Muscle layer of colon (tissue), 2 donors: ENCODE results near the gene ZNF83.

ENCODE experiments used
- H3K27ac ChIP-seq: one replicate; pipeline ENCODE4 v1.7.0; 2013; ENCODE audit warnings: low read depth, mild to moderate bottlenecking, low read length, moderate library complexity
- H3K27me3 ChIP-seq, 2 donors: one replicate each; pipeline ENCODE4 v1.7.0; 2013; ENCODE audit warnings: low read length in 2 of 2, mild to moderate bottlenecking in 2 of 2; ENCODE audit not compliant: insufficient read depth in 2 of 2, control insufficient read depth in 1 of 2
- H3K36me3 ChIP-seq: one replicate; pipeline ENCODE4 v1.7.0; 2013; ENCODE audit warnings: mild to moderate bottlenecking, low read length; ENCODE audit not compliant: insufficient read depth
- H3K4me1 ChIP-seq: one replicate; pipeline ENCODE4 v1.7.0; 2013; ENCODE audit warnings: mild to moderate bottlenecking, low read length; ENCODE audit not compliant: insufficient read depth
- H3K4me3 ChIP-seq, 2 donors: one replicate each; pipeline ENCODE4 v1.7.0; 2013; ENCODE audit warnings: low read length in 2 of 2, low read depth in 1 of 2, mild to moderate bottlenecking in 1 of 2, moderate library complexity in 1 of 2
- H3K9ac ChIP-seq: one replicate; pipeline ENCODE4 v1.7.0; 2013; ENCODE audit warnings: low read length
- H3K9me3 ChIP-seq: one replicate; pipeline ENCODE4 v1.7.0; 2013; ENCODE audit warnings: mild to moderate bottlenecking, low read length
- donor health status: abdominal sarcoma.
- donor health status: Adenocarcinoma of cecum.

Gene ZNF83

DNA sequence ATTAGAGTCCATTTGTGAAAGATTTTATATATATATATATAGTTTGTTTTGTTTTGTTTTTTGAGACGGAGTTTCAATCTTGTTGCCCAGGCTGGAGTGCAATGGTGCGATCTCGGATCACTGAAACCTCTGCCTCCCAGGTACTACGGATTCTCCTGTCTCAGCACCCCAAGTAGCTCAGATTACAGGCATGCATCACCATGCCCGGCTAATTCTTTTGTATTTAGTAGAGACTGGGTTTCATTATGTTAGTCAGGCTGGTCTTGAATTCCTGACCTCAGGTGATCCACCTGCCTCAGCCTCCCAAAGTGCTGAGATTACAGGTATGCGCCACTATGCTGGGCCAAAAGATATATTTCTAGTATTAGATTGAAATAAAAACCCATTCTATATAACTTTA lies 72.0 kb downstream of the ZNF83 start:
- no peaks in the 10 kb centered on the region for H3K27me3 ChIP-seq
- no peak overlapping the region for H3K27ac ChIP-seq
- H3K9ac ChIP-seq: no peak overlapping the region
- H3K4me3 ChIP-seq: no peak overlapping the region
- H3K4me1 ChIP-seq: peaks cover 7% of the 10 kb centered on the region
- peaks cover 4% of the 10 kb centered on the region for H3K36me3 ChIP-seq
- no peaks in the 10 kb centered on the region for H3K9me3 ChIP-seq
